Activated gamma-delta T cell (primary cell): ENCODE data around the gene HPSE.

ENCODE experiments used
- DNase-seq: peaks from one replicate; lab custom pipeline; 2025; lab: John Stamatoyannopoulos, UW
- total RNA-seq, 2 donors: gene quantifications; one replicate each; lab custom pipeline; 2026; lab: John Stamatoyannopoulos, UW

HPSE gene
- 6.6 to 8.0 reads per million in 2 donors for total RNA-seq

DNA sequence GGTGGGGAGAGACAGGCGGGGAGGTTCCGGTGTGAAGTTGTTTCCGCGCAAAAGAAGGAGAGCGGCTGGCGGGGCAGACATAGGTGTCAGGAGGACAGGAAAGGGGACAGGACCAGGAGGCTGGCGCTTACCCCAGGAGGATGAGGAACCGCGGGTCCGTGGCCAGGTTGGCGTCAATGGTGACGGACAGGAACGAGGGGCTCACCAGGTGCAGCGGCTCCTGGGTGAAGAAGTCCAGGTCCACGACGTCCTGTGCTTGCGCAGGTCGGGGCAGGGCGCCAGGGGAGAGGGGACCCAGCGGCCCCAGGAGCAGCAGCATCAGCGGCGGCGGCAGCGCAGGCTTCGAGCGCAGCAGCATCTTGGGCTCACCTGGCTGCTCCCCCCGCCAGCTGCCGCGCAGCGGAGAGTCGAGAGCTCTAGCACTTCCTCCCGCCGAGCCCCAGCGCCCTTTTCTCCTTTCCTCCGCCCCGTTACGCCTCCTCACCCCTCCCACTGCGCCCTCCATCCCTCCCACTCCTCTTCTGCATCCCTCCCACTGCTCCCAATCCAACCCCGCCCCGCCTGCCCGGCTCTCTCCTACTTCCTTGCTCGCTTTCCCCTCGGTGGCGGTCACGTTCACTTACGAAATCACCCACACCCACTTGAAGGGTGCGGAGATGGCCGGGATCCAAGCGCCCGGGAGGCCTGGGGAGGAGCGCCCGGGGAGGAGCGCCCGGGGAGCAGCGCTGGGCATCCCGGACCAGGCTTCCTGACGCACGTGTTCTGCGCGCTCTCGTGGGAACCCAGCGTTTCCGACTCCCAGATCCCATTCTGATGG is at the start of gene HPSE:
TSS of gene HPSE (minus strand) at position 424 of the 817 bp plus-strand sequence. CDS start at position 358, 66 bp downstream.
- peak; percentile 35 for DNase-seq

DNA sequence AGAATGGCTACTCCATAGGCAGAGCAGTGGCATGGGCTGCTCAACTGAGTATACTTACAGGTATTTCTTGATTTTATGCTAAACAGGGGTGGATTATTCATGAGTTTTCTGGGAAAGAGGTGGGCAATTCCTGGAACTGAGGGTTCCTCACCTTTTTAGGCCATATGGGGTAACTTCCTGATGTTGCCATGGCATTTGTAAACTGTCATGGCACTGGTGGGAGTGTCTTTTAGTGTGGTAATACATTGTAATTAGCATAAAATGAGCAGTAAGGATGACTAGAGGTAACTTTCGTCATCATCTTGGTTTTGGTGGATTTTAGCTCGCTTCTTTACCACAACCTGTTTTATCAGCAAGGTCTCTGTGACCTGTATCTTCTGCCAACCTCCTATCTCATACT is 48.2 kb upstream of the HPSE start:
- no peak for DNase-seq

DNA sequence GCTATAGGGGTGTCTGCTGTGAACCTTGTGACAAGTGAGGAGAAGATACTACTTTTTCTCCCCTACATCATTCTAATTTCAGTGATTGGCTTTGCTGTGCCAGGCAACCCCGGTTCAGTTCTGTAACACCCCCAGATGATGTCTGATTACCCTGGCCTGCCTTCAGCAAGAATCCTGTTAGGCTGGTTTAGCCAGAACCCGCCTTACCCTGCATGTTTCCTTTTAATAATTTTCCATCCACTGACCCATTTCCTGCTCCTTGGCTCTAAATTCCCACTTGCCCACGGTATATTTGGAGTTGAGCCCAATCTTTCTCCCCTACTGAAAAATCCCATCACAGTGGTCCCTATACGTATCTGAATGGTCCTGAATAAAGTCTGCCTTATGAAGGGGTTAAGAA is 46.5 kb upstream of the HPSE start:
- no peak for DNase-seq

DNA sequence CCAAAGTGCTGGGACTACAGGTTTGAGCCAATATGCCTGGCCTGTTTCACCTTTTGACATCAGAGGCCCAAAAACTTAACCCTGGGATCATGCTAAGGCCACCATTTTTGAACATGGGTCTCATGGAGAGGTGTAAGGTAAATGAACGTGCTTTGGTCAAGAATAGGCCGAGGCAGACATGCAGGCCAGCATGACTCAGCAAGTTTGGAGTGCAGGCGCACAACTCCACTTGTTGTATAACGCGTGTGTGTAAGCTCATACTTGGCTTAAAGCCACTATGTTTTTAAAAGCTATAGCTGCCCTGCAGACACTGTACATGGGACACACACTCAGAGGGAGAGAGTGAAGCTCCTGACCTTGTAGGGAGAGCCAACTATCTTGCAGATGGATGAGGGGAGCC is 43.8 kb upstream of the HPSE start:
- no peak for DNase-seq

DNA sequence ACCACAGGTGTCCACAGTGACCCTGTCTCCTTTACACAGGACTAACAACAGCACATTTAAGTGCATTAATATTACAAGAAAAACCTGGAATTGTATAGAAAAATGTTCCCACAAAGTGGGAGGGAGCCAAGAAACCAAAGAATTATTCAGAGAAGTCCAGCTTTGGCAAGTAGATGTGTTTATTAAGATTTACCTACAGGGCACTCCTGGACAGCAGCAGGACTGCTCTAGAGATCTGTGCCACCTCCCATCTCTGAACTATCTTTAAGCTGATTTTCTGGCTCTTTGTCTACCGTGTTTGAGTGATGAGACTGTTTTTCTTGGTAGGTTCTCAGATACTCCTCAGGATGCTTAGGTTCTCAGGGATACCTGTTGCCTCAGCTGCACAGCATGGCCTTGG is 38.3 kb upstream of the HPSE start:
- no peak for DNase-seq

DNA sequence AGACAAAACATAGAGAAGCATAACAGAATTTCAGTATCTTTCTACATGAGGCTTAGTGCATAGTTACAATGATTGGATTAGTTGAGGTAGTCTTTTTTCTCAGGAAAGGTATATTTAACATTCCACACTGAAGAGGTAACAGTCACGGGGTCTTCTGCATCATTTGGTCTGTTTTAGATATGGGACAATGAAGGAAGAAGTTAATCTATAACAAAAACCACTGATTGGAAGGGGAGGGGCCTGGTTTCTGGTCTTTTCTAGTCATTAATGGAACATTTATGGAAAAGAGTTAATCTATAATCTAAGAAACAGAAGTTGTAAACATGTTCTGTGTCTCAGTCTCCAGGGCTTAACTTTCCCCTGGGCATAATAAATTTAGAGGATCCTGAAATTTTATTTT is 37.3 kb upstream of the HPSE start:
- no peak for DNase-seq

DNA sequence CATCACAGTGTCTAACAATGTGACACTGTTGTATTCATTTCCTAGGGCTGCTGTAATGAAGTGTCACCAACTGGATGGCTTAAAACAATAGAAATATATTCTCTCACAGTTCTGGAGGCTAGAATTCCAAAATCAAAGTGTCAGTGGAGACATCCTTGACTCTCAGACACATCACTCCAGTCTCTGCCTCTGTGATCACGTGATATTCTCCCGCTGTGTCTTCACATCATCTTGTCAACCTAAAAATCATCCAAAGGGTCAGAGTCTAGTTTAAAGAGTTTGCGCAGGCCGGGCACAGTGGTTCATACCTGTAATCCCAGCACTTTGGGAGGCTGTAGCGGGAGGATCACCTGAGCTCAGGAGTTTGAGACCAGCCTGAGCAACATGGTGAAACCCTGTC is 36.6 kb upstream of the HPSE start:
- DNase-seq: no peak

DNA sequence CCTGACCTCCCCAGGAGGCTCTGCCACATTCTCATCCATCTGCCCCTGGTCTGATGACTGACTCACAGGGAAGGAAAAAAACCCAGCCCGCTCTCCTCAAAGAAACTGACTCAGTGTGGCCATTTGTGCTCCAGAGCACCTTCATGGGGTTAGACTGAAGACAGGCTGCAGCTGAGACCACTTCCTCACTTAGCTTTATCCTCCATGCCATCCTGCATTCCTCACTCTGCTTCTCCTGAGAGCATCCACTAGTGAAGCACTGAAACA is 35.9 kb upstream of the HPSE start:
- DNase-seq: no peak

DNA sequence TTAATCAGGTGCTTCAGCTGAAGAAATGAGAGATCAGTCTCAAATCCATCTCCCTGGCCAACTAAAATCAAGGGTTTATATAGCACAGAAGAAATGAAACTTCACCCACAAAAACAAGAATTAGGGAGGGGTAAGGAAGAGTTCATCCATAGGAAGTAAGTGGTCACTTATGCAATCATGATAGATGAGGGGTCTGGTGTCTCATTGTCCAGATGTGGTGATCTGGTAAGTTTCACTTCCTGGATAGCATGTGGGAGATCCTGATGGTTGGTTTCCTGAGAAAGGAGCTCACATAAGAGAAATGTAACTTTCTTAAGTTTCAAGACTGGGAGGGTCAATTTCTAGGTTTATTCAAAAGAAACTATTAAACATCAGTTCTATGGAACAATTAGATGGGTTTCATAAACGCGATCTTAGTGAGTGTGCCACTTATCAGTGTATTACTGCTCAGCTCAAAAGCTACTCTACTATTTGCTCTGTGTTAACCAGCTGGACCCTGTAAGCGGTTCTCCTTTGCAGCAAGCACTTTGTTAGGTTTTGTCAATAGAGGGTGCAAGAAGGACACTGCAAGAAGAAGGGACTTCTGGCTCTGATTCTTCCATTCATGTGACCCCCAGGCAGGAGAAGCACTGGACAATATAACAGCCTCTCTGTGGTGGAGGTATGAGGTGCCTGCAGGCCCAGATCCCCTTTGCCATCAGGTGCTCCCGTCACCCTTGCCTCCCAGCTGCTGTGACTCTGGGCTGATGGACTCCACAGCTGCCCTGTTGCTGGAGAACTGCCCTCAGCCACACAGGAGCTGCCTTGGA is 35.4 kb upstream of the HPSE start:
- DNase-seq: no peak

DNA sequence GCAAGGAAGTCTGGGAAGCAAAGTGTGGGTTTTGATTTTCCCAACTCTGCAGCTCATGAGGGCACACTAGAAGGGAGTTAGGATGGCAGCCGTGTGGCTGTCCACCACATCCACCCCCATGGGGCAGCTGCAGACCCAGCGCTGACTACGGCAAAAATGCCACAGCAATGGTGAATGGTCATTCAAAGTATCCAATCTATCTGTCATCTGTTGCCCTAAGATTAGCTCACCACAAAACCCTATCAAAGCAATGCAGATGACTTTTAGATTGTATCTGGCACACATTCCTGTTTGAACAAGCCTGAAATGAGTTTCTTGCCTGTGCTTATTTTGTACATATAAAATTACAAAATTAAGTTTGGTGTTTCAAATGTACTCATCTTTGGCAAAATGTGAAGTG is 29.7 kb upstream of the HPSE start:
- no peak for DNase-seq

DNA sequence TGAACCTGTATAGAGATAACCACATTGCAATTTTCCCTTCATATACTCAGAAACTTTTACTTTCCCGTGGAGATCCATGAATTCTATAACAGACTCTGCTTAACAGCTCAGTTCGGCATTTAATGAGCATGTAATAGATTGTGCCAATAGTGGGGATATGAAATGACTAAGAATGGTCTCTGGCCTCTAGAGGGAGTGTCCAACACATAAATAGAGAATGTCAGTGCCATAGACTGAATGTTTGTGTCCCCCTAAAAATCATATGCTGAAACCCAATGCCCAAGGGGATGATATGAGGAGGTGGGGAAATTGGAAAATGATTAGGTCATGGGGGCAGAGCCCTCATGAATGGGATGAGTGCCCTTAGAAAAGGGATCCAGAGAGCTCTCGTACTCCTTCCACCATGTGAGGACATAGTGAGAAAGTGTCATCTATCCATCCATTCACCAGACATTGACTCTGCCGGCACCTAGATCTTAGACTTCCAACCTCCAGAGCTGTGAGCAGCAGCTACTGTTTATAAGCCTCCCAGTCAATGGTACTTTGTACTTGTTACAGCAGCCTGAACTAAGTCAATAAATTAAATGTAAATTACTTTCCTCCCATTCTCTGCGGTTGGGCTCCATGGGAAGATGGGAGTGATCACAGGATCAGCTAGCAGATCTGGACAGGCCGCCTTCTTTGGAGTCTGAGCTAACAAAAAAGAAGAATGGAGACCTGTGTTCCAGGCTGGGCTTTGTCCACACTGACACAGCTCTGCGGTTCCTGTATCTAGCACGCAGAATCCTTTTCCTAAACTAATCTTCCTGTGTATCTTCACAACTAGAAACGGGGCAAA is 28.1 kb upstream of the HPSE start:
- DNase-seq: no peak

DNA sequence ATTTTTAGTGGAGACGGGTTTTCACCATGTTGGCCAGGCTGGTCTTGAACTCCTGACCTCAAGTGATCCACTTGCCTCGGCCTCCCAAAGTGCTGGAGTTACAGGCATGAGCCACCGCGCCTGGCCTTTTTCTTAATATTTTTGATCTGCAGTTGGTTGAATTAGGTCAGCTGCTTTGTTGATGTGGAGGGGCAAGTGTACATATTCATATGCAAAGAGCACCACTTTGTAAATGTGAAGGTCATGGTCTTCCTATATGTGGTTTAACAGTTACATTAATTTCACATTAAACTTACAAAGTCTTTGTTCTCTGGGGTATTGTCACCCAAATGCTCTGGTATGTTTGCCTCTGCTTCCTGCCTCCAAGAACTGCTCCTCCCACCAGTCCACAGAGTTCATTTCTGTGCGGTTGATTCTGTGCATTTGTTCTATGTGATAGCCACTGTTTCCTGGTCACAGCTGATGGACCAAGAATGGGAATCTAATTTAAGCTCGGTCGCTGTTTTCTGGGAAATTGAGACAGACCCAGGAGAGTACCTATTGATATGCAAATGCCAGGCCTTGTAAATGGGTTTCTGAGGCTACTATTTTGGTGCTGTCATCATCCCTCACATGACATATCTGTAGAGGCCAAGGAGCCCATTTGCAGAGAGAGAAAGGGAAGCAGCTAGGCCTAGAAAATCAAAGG is 26.9 kb upstream of the HPSE start:
- DNase-seq: no peak

DNA sequence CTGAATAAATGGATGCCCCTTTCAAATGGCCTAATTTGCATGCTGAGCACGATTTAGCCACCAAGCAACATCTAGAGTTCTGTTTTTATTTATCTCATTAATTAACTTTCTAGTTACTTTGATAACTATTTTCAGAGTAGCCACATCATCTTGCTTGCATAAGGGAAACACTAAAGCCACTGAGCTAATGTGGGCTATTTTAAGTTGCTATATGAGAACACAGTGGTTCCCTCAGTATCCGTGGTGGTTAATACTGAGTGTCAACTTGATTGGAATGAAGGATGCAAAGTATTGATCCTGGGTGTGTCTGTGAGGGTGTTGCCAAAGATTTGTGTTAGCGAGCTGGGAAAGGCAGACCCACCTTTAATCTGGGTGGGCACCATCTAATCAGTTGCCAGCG is 25.4 kb upstream of the HPSE start:
- no peak for DNase-seq

DNA sequence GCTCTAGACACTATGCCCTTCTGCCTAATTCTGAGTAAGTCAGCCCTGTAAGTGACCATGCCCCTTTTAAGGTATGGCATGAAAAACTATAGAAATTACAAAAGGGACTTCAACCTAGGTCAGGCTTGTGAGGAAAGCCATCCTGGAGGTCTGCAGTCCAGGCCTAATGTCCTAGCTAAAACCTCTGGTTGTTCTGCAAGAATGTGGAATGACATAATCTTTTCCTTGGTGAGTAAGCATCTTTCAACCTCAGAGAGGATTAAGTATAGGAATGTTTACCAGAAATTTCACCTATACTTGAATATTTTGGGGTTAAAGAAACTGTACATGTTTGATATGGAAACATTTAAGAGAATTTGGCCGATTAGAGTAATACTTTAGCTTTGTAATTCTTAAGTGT is 23.8 kb upstream of the HPSE start:
- no peak for DNase-seq

DNA sequence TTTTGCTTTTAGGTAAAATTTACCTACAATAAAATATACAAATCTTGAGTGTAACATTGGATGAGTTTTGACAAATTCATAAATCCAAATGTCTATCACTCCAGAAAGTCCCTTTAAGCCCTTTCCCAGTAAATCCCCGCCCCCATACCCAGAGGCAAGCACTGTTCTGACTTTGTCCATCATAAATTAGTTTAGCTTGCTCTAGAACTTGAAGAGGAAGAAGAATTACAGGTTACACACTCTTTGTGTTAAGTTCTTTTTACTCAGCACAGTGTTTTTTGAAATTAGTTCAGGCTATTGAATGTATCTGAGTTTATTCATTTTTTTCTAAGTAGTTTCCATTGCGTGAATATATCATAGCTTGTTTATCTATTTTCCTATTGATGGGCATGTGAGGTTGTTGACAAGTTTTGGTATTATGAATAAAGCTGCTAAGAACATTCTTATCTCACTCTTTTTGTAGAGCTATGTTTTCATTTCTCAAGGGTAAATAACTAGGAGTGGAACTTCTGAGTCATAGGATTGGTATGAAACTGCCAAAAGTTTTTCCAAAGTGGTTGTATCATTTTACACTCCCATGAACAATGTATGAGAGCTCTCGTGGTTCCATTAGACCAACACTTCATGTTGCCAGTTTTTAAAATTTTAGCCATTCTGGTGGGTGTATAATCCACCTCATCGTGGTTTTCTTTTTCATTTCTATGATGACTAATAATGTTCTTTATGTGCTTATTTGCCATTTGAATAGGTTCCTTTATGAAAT is 22.4 kb upstream of the HPSE start:
- DNase-seq: no peak

DNA sequence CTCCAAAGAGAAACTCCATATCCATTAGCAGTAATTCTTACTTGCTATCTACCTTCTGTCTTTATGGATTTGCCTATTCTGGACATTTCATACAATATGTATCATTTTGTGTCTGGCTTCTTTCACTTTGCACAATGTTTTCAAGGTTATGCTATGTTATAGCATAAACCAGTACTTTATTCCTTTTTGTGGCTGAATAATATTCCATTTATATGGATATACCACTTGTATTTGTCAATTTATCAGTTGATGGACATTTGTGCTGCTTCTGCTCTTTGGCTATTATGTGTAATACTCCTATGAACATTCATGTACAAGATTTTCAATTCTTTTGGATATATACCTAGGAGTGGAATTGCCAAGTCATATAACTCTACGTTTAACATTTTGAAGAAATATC is 18.9 kb upstream of the HPSE start:
- no peak for DNase-seq

DNA sequence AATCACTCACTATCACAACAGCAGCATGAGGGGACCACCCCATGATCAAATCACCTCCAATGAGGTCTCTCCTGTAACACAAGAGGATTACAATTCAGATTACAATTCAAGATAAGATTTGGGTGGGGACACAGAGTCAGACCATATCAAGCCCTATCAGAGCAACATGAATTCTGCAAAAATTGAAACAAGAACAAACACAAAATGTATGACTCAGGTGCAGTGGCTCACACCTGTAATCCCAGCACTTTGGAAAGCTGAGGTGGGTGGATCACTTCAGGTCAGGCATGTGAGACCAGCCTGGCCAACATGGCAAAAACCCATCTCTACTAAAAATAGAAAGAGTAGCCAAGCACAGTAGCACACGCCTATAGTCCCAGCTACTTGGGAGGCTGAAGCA is 13.4 kb upstream of the HPSE start:
- no peak for DNase-seq

DNA sequence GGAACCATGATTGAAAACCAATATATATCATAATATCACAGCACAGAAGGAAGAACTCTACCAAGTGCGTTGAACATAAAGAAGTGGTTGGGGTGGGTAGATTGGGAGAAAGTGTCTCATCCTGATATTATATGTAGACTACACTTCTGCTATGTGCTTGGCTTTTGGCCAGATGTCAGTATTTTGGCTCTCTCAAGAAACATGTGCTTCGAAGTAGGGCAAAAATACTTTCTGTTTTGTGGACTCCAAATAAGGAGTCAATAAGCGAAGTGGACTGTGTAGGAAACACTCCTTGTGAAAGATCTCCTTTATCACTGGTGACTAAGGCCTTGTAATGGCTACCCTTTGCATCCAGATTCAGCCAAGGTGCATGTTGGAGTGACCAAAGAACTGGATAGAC is 7.8 kb upstream of the HPSE start:
- no peak for DNase-seq

DNA sequence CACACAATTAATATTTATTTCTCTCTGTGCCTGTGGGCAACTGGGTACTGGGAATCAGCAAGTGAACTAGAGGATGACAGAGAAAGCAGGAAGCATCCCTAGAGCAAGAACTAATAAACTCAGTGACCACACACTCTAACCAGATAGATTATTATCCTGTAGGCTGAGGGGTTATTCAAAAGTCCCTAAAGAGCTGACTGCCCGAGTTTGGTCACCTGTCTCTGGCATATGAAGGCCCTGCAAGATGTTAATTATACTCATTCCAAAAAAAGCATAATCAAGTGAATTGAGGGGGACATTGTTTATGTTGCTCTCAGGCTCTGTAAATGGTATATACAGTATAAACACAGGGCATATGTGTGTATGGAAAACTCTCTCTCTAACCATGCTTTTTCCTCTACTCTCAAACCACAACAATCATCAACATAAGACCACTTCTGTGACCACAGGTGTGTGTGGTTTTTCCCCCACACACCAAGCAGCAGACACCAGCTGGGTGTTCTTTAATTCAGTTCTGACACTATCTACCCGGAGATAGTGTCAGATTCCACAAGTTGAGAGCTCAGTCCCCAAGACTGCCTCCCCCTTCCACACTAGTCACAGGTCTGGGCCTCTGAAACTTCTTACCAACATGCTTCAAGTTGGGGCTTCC is 6.2 kb upstream of the HPSE start:
- DNase-seq: no peak

DNA sequence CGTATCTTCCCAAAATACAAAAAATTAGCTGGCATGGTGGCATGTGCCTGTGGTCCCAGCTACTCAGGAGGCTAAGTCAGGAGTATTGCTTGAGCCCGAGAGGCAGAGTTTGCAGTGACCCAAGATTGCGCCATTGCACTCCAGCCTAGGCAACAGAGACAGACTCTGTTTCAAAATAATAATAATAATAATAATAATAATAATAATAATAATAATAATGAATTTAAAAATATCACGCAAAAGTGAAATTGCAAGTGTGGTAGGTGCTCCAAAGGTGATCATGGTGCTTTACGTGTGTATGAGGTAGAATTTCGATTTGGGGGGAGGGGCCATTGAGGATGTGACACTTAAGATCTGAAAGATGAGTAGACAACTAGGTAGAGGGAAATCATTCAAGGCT is 4.9 kb upstream of the HPSE start:
- DNase-seq: no peak

DNA sequence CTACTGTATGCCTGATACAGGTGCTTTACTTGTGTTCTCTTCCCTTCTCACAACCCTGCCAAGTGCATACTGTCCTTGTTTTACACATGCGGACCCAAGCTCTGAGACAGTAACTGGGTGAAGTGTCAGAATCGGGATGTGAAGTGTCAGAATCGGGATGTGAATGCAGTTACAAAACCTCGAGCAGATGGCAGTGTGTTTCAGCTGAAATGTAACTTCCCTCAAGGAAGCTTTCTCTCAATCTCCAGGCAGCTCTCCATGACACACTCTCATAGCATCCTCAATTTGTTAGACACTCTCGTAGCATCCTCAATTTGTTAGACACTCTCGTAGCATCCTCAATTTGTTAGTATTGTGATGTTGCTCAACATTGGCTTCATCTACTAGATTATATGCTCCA is 1.1 kb upstream of the HPSE start:
- DNase-seq: no peak
